ENCODE results near the gene SCN4B. TPM values are rescaled to one million over a fixed set of nuclear protein-coding genes. Genes with fewer than 3 reads are reported as not detected.

Gene SCN4B
- total RNA-seq, 3 donors from 2014 or later (not counting 1 experiment from before 2014, with no cell fraction given), result 0.33 TPM; not detected in 2

- DNase-seq, result no peak
- 81% methylated on average over 3 of the region's 3 CpGs for WGBS (ENCODE audit: insufficient coverage)
- no peak for ATAC-seq
- Mint-ChIP-seq H3K4me3 (no peak overlapping the region), H3K4me1 (no peaks in the 10 kb centered on the region), H3K27ac (no peak overlapping the region), H3K9me3 (no peaks in the 10 kb centered on the region), H3K36me3 (no peaks in the 10 kb centered on the region), H3K27me3 (ENCODE audit: low read depth in 2 of 2) (peaks cover 7 to 15% of the 10 kb centered on the region in 2 donors)
- H3K4me3 ChIP-seq (ENCODE audit: low read length), result no peak overlapping the region
- H3K27ac ChIP-seq (ENCODE audit: low read length), result no peak overlapping the region
- TF ChIP-seq, protein P1, sequence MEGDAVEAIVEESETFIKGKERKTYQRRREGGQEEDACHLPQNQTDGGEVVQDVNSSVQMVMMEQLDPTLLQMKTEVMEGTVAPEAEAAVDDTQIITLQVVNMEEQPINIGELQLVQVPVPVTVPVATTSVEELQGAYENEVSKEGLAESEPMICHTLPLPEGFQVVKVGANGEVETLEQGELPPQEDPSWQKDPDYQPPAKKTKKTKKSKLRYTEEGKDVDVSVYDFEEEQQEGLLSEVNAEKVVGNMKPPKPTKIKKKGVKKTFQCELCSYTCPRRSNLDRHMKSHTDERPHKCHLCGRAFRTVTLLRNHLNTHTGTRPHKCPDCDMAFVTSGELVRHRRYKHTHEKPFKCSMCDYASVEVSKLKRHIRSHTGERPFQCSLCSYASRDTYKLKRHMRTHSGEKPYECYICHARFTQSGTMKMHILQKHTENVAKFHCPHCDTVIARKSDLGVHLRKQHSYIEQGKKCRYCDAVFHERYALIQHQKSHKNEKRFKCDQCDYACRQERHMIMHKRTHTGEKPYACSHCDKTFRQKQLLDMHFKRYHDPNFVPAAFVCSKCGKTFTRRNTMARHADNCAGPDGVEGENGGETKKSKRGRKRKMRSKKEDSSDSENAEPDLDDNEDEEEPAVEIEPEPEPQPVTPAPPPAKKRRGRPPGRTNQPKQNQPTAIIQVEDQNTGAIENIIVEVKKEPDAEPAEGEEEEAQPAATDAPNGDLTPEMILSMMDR (IDR thresholded peaks at IDR 0.05), result no peak
- H3K27me3 ChIP-seq (ENCODE audit: control insufficient read depth, insufficient read depth, low read length), result no peaks in the 10 kb centered on the region
- H3K4me1 ChIP-seq (ENCODE audit: control insufficient read depth, insufficient read depth, low read length), result peaks cover 7% of the 10 kb centered on the region
- intact Hi-C loops (cut with micrococcal nuclease), result no loop called here
- H3K36me3 ChIP-seq (ENCODE audit: control insufficient read depth, insufficient read depth, low read length), result no peaks in the 10 kb centered on the region
- no peaks in the 10 kb centered on the region for H3K9me3 ChIP-seq (ENCODE audit: control insufficient read depth, insufficient read depth, low read length)
Observed at GRCh38 chr11:118168751-118169150, 16.1 kb upstream of the SCN4B start.

DNA sequence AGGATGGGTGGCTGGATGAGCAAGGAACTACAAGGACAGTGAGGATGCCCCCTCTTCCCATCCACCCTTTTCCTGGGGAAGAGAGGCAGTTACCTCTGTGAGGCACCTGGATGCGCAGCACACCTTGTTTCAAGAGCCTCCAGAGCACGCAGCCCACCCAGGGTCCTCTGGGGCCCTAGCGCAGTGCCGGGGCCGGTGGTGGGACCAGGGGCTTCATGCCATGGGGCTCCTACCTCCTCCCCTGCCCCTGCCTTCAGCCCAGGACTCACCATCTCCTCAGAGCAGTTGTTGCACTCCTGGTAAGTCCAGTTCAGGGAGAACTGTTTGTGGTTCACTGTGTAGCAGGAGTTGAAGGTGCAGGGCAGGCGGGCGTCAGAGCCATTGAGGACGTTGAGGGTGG lies 15.7 kb upstream of the SCN4B start:
- Histone ChIP-seq H3K27me3 (ENCODE audit: control insufficient read depth, insufficient read depth, low read length) (no peaks in the 10 kb centered on the region), H3K4me1 (ENCODE audit: control insufficient read depth, insufficient read depth, low read length) (peaks cover 7% of the 10 kb centered on the region), H3K4me3 (ENCODE audit: low read length) (no peak overlapping the region), H3K27ac (ENCODE audit: low read length) (no peak overlapping the region), H3K9me3 (ENCODE audit: control insufficient read depth, insufficient read depth, low read length) (no peaks in the 10 kb centered on the region), H3K36me3 (ENCODE audit: control insufficient read depth, insufficient read depth, low read length) (no peaks in the 10 kb centered on the region)
- Mint-ChIP-seq H3K4me1 (no peaks in the 10 kb centered on the region), H3K4me3 (no peak overlapping the region), H3K9me3 (no peaks in the 10 kb centered on the region), H3K36me3 (no peaks in the 10 kb centered on the region), H3K27ac (no peak overlapping the region), H3K27me3 (ENCODE audit: low read depth in 2 of 2) (peaks cover 7 to 17% of the 10 kb centered on the region in 2 donors)
- ATAC-seq, result no peak
- intact Hi-C loops (cut with micrococcal nuclease), result no loop called here
- TF ChIP-seq, protein P1 (IDR thresholded peaks at IDR 0.05), result no peak
- WGBS (ENCODE audit: insufficient coverage), result 84% methylated on average over 8 of the region's 8 CpGs
- DNase-seq, result no peak

DNA sequence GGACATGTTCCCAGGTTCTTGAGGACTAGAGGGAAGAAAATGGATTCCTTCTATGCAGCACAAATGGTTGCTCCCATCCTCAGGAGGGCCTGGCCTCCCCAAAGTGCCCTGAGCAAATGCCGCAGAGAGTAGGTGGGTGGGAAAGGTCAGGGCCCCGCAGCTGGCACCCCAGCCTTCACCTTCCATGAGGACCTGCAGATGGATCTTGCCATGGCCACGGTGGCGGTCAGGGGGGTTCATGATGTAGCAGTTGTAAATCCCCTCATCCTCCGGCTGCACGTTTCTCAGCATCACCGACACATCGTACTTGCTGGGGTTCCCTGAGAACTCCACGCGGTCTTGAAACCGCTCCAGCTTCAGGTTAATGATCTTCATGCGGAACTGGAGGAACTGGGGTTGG lies 15.3 kb upstream of the SCN4B start:
- WGBS (ENCODE audit: insufficient coverage), result 92% methylated on average over 12 of the region's 12 CpGs
- intact Hi-C loops (cut with micrococcal nuclease), result no loop called here
- H3K27me3 Mint-ChIP-seq (ENCODE audit: low read depth in 2 of 2), result peaks cover 7 to 15% of the 10 kb centered on the region in 2 donors

DNA sequence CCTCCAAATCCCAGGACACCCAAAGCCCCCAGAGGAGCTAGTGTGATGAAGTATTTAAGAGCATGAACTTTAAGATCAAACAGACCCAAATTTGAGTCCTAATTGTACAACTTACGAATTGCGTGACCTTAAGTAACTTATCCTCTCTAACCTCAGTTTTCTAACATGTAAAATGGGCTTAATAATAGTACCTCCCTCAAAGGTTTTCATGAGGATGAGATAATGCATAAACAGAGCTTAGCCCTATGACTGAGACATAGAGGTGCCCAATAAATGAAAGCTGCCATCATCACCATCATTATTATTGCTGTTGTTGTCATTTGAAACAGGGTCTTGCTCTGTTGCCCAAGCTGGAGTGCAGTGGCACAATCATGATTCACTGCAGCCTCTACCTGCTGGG lies 14.6 kb upstream of the SCN4B start:
- Mint-ChIP-seq H3K9me3 (no peaks in the 10 kb centered on the region), H3K4me3 (no peak overlapping the region), H3K27ac (no peak overlapping the region), H3K36me3 (no peaks in the 10 kb centered on the region), H3K27me3 (ENCODE audit: low read depth in 2 of 2) (peaks cover 7 to 12% of the 10 kb centered on the region in 2 donors), H3K4me1 (no peaks in the 10 kb centered on the region)
- Histone ChIP-seq H3K4me3 (ENCODE audit: low read length) (no peak overlapping the region), H3K27ac (ENCODE audit: low read length) (no peak overlapping the region), H3K4me1 (ENCODE audit: control insufficient read depth, insufficient read depth, low read length) (peaks cover 7% of the 10 kb centered on the region), H3K27me3 (ENCODE audit: control insufficient read depth, insufficient read depth, low read length) (no peaks in the 10 kb centered on the region), H3K9me3 (ENCODE audit: control insufficient read depth, insufficient read depth, low read length) (no peaks in the 10 kb centered on the region), H3K36me3 (ENCODE audit: control insufficient read depth, insufficient read depth, low read length) (no peaks in the 10 kb centered on the region)
- intact Hi-C loops (cut with micrococcal nuclease), result no loop called here
- TF ChIP-seq, protein P1 (IDR thresholded peaks at IDR 0.05), result no peak
- no peak for ATAC-seq
- DNase-seq, result no peak
- 88% methylated on average over 2 of the region's 2 CpGs for WGBS (ENCODE audit: insufficient coverage)

More for the DNA sequence above, 15.3 kb upstream of the SCN4B start:
- no peak for ATAC-seq
- no peak for DNase-seq
- H3K4me3 Mint-ChIP-seq, result no peak overlapping the region
- no peaks in the 10 kb centered on the region for H3K27me3 ChIP-seq (ENCODE audit: control insufficient read depth, insufficient read depth, low read length)
- no peaks in the 10 kb centered on the region for H3K36me3 ChIP-seq (ENCODE audit: control insufficient read depth, insufficient read depth, low read length)
- no peak overlapping the region for H3K27ac Mint-ChIP-seq
- H3K27ac ChIP-seq (ENCODE audit: low read length), result no peak overlapping the region
- H3K4me1 ChIP-seq (ENCODE audit: control insufficient read depth, insufficient read depth, low read length), result peaks cover 7% of the 10 kb centered on the region
- H3K4me3 ChIP-seq (ENCODE audit: low read length), result no peak overlapping the region
- no peaks in the 10 kb centered on the region for H3K9me3 ChIP-seq (ENCODE audit: control insufficient read depth, insufficient read depth, low read length)
- no peaks in the 10 kb centered on the region for H3K36me3 Mint-ChIP-seq
- H3K4me1 Mint-ChIP-seq, result no peaks in the 10 kb centered on the region
- no peaks in the 10 kb centered on the region for H3K9me3 Mint-ChIP-seq
- TF ChIP-seq, protein P1 (IDR thresholded peaks at IDR 0.05), result no peak
